ENCODE measurements around the gene CDON. TPM values are rescaled to one million over a fixed set of nuclear protein-coding genes. Genes with fewer than 3 reads are reported as not detected.

Gene CDON
- polyA plus RNA-seq, 3 donors, result 0.01 TPM; not detected in 2

DNA sequence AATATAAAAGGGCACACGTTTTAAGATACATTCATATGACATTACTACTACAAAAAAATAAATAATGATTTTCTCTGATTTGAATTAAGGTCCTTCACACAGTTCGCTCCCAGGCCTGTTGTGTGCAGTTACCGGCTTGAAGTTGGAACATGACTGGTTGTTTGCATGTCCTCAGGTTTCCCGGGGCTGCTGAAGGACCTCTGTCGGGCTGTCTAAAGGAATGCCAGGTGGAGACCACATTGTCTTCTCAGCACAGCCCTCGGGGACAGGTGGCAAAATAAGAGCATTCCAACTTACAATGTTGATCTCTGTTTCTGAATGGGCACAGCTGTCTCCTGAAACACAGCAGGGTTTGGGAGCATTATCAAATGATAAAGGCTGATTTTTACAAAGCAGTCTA lies 101.9 kb downstream of the CDON start:
- H3K4me1 Mint-ChIP-seq, result no peaks in the 10 kb centered on the region
- Histone ChIP-seq H3K4me2 (replicated peaks; ENCODE audit: extremely low read depth, low read length, poor library complexity, severe bottlenecking) (no peak overlapping the region), H3K4me3 (replicated peaks in 1 of 3; ENCODE audit: low read depth in 2 of 3, low read length in 3 of 3) (no peak overlapping the region), H3K9me3 (replicated peaks in 1 of 2; ENCODE audit: control insufficient read depth in 1 of 2, insufficient read depth in 1 of 2, low read length in 2 of 2) (no peaks in the 10 kb centered on the region), H3K9ac (ENCODE audit: insufficient read depth, low read length, poor library complexity, severe bottlenecking) (no peak overlapping the region), H3K36me3 (replicated peaks in 1 of 2; ENCODE audit: control insufficient read depth in 1 of 2, insufficient read depth in 2 of 2, low read length in 2 of 2) (no peaks in the 10 kb centered on the region), H3K27ac (ENCODE audit: low read depth in 1 of 2, low read length in 2 of 2) (no peak overlapping the region), H3K27me3 (ENCODE audit: control insufficient read depth in 2 of 2, insufficient read depth in 2 of 2, low read length in 2 of 2) (no peaks in the 10 kb centered on the region), H4K20me1 (ENCODE audit: insufficient read depth, low read length) (no peaks in the 10 kb centered on the region), H3K4me1 (ENCODE audit: control insufficient read depth in 1 of 2, insufficient read depth in 2 of 2, low read length in 2 of 2) (no peaks in the 10 kb centered on the region), H2AFZ (ENCODE audit: insufficient read depth, low read depth, low read length, poor library complexity, severe bottlenecking) (no peak overlapping the region), H3K79me2 (ENCODE audit: insufficient read depth, low read length) (no peaks in the 10 kb centered on the region)
- H3K27me3 Mint-ChIP-seq (ENCODE audit: low read depth in 3 of 3), result peaks cover 0 to 4% (median 2%) of the 10 kb centered on the region in 3 donors
- 97% methylated on average over 5 of the region's 6 CpGs for WGBS (ENCODE audit: insufficient coverage)
- H3K27ac Mint-ChIP-seq, result no peak overlapping the region
- H3K36me3 Mint-ChIP-seq, result no peaks in the 10 kb centered on the region
- no peak for TF ChIP-seq CTCF (IDR thresholded peaks at IDR 0.05)
- no peak for DNase-seq
- intact Hi-C loops (cut with micrococcal nuclease), result no loop called here
- peak overlapping the region in 1 of 2 donors; percentile 35 for H3K4me3 Mint-ChIP-seq
- peaks cover 0 to 6% (median 4%) of the 10 kb centered on the region in 7 donors for H3K9me3 Mint-ChIP-seq

GRCh38 chr11:125959931-125960330 lies 102.7 kb downstream of the CDON start:
- H3K27me3 ChIP-seq (ENCODE audit: control insufficient read depth in 2 of 2, insufficient read depth in 2 of 2, low read length in 2 of 2), result no peaks in the 10 kb centered on the region
- H3K27ac Mint-ChIP-seq, result no peak overlapping the region
- H3K9me3 Mint-ChIP-seq, result peaks cover 0 to 6% (median 4%) of the 10 kb centered on the region in 7 donors
- no peaks in the 10 kb centered on the region for H3K4me1 ChIP-seq (ENCODE audit: control insufficient read depth in 1 of 2, insufficient read depth in 2 of 2, low read length in 2 of 2)
- no peak overlapping the region for H3K27ac ChIP-seq (ENCODE audit: low read depth in 1 of 2, low read length in 2 of 2)
- H3K79me2 ChIP-seq (ENCODE audit: insufficient read depth, low read length), result no peaks in the 10 kb centered on the region
- no peaks in the 10 kb centered on the region for H3K4me1 Mint-ChIP-seq
- H3K36me3 Mint-ChIP-seq, result no peaks in the 10 kb centered on the region
- H3K4me2 ChIP-seq (replicated peaks; ENCODE audit: extremely low read depth, low read length, poor library complexity, severe bottlenecking), result no peak overlapping the region
- no peak overlapping the region for H2AFZ ChIP-seq (ENCODE audit: insufficient read depth, low read depth, low read length, poor library complexity, severe bottlenecking)
- no peak overlapping the region for H3K9ac ChIP-seq (ENCODE audit: insufficient read depth, low read length, poor library complexity, severe bottlenecking)
- H4K20me1 ChIP-seq (ENCODE audit: insufficient read depth, low read length), result no peaks in the 10 kb centered on the region
- no peak for TF ChIP-seq CTCF (IDR thresholded peaks at IDR 0.05)
- no peak overlapping the region for H3K4me3 ChIP-seq (replicated peaks in 1 of 3; ENCODE audit: low read depth in 2 of 3, low read length in 3 of 3)
- 82% methylated on average over 8 of the region's 10 CpGs for WGBS (ENCODE audit: insufficient coverage)
- H3K4me3 Mint-ChIP-seq, result no peak overlapping the region
- intact Hi-C loops (cut with micrococcal nuclease), result no loop called here
- H3K9me3 ChIP-seq (replicated peaks in 1 of 2; ENCODE audit: control insufficient read depth in 1 of 2, insufficient read depth in 1 of 2, low read length in 2 of 2), result no peaks in the 10 kb centered on the region
- no peaks in the 10 kb centered on the region for H3K36me3 ChIP-seq (replicated peaks in 1 of 2; ENCODE audit: control insufficient read depth in 1 of 2, insufficient read depth in 2 of 2, low read length in 2 of 2)
- no peak for DNase-seq
- H3K27me3 Mint-ChIP-seq (ENCODE audit: low read depth in 3 of 3), result peaks cover 0 to 4% (median 1%) of the 10 kb centered on the region in 3 donors

Data from CD14-positive monocyte (primary cell).